Activated naive CD4-positive, alpha-beta T cell treated with anti-CD3 and anti-CD28 coated beads, Interleukin-2, amount 10 ng/mL, durations not matched to agents 7 days and 5 days (primary cell): ENCODE results near the gene TRAPPC14.

ENCODE experiments used
- CTCF ChIA-PET: fragments of 350-600 bp; sonication (Branson Sonifier 250); formaldehyde crosslinking; loops from one replicate; lab custom pipeline; 2021; ENCODE audit warnings: antibody characterized with exemption; lab: Charles Lee
- DNase-seq: peaks from one replicate; pipeline ENCODE4 v3.0.0-alpha.2; 2020
- H3K27ac Mint-ChIP-seq: one replicate; pipeline ENCODE4 v1.8.0; 2021; ENCODE audit warnings: mild to moderate bottlenecking, moderate library complexity, mixed read lengths
- H3K27me3 Mint-ChIP-seq: one replicate; pipeline ENCODE4 v1.8.0; 2021; ENCODE audit warnings: mild to moderate bottlenecking, mixed read lengths
- H3K36me3 Mint-ChIP-seq: one replicate; pipeline ENCODE4 v1.8.0; 2021; ENCODE audit warnings: mixed read lengths
- H3K4me1 Mint-ChIP-seq: one replicate; pipeline ENCODE4 v1.8.0; 2021; ENCODE audit warnings: mixed read lengths
- H3K4me3 Mint-ChIP-seq: one replicate; pipeline ENCODE4 v1.8.0; 2021; ENCODE audit warnings: mild to moderate bottlenecking, moderate library complexity, mixed read lengths
- H3K9me3 Mint-ChIP-seq: one replicate; pipeline ENCODE4 v1.8.0; 2021; ENCODE audit warnings: mixed read lengths

TRAPPC14 gene

DNA sequence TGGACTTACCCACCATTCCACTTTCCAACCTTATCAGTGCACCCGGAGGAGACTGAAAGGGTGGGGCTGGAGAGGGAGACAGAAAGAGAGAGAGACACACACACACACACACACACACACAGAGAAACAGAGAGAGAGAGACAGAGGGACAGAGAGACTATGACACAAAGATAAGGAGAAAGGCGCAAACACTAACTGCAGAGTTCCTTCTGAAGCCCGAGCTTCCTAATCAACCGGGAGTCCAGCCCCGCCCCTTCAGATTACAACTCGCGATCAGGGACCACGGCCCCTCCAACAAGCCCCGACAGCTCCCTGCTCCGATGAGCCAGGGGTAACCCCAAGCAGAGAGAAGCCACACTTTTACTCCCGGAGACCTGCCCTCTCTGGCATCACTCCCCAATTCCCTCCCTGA is 9.4 kb upstream of the TRAPPC14 start:
- H3K27me3 Mint-ChIP-seq, result peaks cover 29% of the 10 kb centered on the region

DNA sequence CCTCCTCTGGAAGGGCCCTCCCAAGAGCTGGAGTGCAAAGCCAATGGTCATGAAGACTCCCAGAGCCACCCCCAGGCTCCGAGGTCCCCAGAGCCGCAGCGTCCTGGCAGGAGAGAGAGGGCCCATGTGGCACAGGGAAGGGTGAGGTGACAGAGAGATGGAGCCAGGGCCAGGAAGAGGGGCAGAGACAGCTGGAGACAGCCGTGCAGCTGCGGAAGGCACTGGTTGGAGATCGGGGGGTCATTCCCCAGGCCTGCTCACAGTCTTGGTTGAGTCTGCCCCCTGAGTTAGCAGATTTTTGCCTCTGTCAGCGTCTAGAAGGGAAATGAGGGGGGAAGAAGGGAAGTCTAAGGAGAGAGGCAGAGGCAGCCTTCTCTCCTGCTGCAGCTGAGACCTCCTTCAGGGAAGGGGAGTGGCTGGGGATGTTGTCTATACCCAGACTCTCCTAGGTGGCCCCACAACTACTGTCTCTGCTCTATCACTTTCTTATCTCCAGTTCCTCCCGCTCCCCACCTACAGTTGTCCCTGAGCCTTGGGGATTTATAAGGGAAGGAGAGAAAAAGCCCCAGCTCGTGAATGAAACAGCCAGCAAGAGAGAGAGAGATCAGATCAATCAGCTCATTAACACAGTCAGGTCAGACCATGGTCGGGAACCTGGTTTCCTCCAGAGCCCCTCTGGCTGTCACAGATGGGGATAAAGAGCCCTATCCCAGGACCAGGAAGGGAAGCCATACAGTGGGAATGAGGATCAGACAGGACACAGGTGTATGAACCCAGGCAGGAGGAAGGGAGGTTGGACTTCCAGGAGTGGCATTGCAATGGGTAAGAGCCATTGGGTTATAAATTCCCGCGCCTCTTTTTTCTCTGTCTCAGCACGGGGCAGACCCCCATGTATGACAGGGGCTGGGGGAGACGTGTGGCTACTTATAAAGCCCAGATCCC is 8.7 kb upstream of the TRAPPC14 start:
- Mint-ChIP-seq H3K4me1 (peaks cover 87% of the 10 kb centered on the region), H3K36me3 (peaks cover 6% of the 10 kb centered on the region), H3K9me3 (no peaks in the 10 kb centered on the region), H3K27me3 (peaks cover 29% of the 10 kb centered on the region), H3K27ac (peak overlapping the region; percentile 93), H3K4me3 (peak overlapping the region; percentile 74)
- DNase-seq, result no peak
- CTCF ChIA-PET, result interaction anchor here (0.7 to 1.9 kb wide), 6 partner anchors 9 to 51 kb away, joined by 3 to 8 read pairs (median 4); partner anchors contain the start of genes GPC2, LAMTOR4 and STAG3

More for the DNA sequence above, 9.4 kb upstream of the TRAPPC14 start:
- Mint-ChIP-seq H3K4me3 (peak overlapping the region; percentile 74), H3K27ac (peak overlapping the region; percentile 93), H3K36me3 (peaks cover 6% of the 10 kb centered on the region), H3K9me3 (no peaks in the 10 kb centered on the region), H3K4me1 (peaks cover 80% of the 10 kb centered on the region)
- no peak for DNase-seq
- CTCF ChIA-PET, result interaction anchor here (1.3 to 1.9 kb wide), 3 partner anchors 9 to 35 kb away, joined by 3 to 8 read pairs (median 5); partner anchors contain the start of genes GPC2, LAMTOR4 and STAG3

DNA sequence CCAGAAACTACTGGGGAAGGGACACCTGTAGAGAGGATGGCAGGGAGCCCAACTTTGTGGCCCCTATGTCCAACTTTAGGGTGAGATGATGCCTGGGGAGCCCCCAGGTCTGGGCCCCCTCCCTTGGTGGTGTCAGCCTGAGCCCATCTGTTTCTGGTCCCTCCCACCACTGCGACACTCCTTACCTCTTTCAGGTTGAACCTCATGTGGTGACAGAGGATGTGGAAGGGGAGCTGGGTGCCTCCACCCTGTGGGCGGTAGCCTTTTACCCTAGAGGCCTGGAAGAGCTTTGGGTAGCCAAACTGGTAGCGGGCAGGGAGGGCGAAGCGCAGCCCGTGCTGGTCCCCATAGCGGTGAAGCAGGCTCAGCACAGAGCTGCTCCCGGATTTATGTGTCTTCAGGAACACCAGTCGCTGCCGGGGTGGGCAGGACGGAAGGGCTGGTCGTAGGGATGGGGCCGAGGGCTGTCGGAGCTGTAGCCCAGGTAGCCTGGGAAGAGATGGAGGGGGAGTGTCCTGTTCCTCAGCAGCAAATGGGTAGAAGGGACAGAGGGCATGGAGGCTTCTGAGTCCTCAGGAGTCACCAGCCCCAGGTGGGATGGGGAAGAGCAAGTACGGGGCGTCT is 7.9 kb upstream of the TRAPPC14 start:
- peak overlapping the region; percentile 74 for H3K4me3 Mint-ChIP-seq
- H3K9me3 Mint-ChIP-seq, result no peaks in the 10 kb centered on the region
- DNase-seq, result peak; percentile 77
- peaks cover 6% of the 10 kb centered on the region for H3K36me3 Mint-ChIP-seq
- peak overlapping the region; percentile 93 for H3K27ac Mint-ChIP-seq
- peaks cover 90% of the 10 kb centered on the region for H3K4me1 Mint-ChIP-seq
- H3K27me3 Mint-ChIP-seq, result peaks cover 24% of the 10 kb centered on the region
- CTCF ChIA-PET, result interaction anchor here (0.7 to 1.5 kb wide), 4 partner anchors 9 to 52 kb away, joined by 3 to 5 read pairs (median 4); no protein-coding TSS in a partner anchor

DNA sequence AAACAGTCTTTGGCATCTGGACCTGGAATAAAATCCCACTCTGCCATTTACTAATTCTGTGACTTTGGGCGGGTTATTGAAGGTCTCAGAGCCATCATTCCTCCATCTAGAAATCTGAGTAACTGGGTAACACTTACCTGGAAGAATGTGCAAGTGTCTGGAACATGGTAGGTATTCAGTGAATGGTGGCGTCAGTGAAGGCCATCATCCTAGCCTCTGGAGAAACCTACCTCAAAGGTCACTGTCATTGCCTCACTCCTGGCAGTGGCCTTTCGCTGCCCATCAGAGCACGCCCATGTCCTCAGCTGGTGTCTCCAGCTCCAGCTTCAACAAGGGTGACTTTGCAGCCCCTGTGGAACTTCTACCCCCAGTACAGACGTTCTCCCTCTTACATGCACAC is 5.3 kb upstream of the TRAPPC14 start:
- DNase-seq, result no peak
- Mint-ChIP-seq H3K27me3 (peaks cover 13% of the 10 kb centered on the region), H3K4me3 (no peak overlapping the region), H3K4me1 (peaks cover 80% of the 10 kb centered on the region), H3K36me3 (peaks cover 14% of the 10 kb centered on the region), H3K27ac (peak overlapping the region; percentile 94), H3K9me3 (no peaks in the 10 kb centered on the region)
- CTCF ChIA-PET, result interaction anchor here (1.1 kb wide), 1 partner anchor 26 kb away, joined by 3 read pairs; no protein-coding TSS in a partner anchor

DNA sequence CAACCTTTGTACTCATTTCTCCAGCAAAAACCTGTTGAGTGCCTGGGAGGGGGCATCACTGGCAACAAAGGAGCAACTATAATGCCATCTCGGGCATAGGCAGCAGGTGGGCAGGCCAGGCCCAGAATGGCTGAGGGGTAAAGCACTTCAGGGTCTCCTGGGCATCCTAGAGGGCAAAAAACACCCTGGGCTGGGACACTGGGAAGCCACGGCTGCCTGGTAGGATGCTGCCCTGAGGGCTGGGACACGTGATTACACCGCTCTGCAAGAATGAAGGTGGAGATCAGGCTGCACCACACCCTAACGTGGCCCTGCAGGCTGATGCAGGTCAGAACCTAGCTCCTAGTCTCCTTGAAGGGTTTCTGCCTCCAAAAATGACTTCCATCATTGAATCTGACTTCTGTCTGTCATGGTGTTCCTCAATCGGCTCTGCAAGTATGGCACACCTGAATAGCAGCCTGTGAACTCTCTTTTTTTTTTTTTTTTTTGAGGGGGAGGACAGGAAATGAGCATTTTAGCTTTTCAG is 4.5 kb upstream of the TRAPPC14 start:
- CTCF ChIA-PET, result interaction anchor here (0.7 to 1.1 kb wide), 2 partner anchors 27 to 54 kb away, joined by 3 read pairs; no protein-coding TSS in a partner anchor
- peak overlapping the region; percentile 27 for H3K4me3 Mint-ChIP-seq
- peaks cover 75% of the 10 kb centered on the region for H3K4me1 Mint-ChIP-seq
- DNase-seq, result peak; percentile 60
- peaks cover 6% of the 10 kb centered on the region for H3K27me3 Mint-ChIP-seq
- peaks cover 14% of the 10 kb centered on the region for H3K36me3 Mint-ChIP-seq
- H3K9me3 Mint-ChIP-seq, result no peaks in the 10 kb centered on the region
- peak overlapping the region; percentile 94 for H3K27ac Mint-ChIP-seq

DNA sequence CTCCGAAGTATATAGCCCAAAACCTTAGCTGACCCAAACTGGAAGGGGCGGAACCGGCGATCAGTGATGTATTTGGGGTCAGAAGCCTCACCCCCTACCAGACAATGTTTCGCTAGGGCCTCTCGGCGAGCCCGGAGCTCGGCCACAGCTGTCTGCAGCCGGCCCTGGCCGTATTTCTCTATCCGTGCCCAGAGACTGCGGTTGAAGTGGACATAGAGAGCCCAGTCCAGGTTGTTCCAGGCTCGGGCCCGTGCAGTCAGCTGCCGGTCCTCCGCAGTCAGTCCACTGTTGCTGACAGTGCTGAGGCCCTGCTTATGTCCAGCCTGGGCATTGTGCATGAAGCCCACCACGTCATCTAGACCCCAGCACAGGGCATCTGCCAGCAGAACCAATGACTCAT is 1.5 kb upstream of the TRAPPC14 start:
- no peak for DNase-seq
- H3K9me3 Mint-ChIP-seq, result no peaks in the 10 kb centered on the region
- no peaks in the 10 kb centered on the region for H3K27me3 Mint-ChIP-seq
- peaks cover 29% of the 10 kb centered on the region for H3K36me3 Mint-ChIP-seq
- CTCF ChIA-PET, result no interaction called here
- no peak overlapping the region for H3K4me3 Mint-ChIP-seq
- peaks cover 71% of the 10 kb centered on the region for H3K4me1 Mint-ChIP-seq
- peak overlapping the region; percentile 5 for H3K27ac Mint-ChIP-seq

DNA sequence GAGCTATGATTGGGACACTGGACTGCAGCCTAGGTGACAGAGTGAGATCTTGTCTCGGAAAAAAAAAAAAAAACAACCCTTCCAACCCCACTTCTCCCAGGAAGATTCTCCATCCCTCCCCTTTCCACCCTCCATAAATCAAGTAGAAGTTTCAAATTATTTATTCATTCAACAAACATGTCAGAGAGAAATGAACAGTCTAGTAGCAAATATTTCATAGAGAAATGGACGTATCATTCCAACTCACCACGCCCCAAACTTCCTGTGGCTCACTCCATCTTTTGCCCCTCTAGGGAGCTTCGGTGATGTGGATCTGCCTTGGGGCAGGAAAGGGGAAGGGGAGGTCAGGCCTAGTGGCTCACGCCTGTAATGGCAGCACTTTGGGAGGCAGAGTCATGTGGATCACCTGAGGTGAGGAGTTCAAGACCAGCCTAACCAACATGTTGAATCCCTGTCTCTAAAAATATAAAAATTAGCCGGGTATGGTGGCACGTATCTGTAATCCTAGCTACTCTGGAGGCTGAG is 638 bp upstream of the TRAPPC14 start:
- H3K9me3 Mint-ChIP-seq, result no peaks in the 10 kb centered on the region
- CTCF ChIA-PET, result no interaction called here
- peak overlapping the region; percentile 84 for H3K27ac Mint-ChIP-seq
- H3K27me3 Mint-ChIP-seq, result no peaks in the 10 kb centered on the region
- H3K4me3 Mint-ChIP-seq, result peak overlapping the region; percentile 77
- no peak for DNase-seq
- H3K4me1 Mint-ChIP-seq, result peaks cover 69% of the 10 kb centered on the region
- peaks cover 32% of the 10 kb centered on the region for H3K36me3 Mint-ChIP-seq

DNA sequence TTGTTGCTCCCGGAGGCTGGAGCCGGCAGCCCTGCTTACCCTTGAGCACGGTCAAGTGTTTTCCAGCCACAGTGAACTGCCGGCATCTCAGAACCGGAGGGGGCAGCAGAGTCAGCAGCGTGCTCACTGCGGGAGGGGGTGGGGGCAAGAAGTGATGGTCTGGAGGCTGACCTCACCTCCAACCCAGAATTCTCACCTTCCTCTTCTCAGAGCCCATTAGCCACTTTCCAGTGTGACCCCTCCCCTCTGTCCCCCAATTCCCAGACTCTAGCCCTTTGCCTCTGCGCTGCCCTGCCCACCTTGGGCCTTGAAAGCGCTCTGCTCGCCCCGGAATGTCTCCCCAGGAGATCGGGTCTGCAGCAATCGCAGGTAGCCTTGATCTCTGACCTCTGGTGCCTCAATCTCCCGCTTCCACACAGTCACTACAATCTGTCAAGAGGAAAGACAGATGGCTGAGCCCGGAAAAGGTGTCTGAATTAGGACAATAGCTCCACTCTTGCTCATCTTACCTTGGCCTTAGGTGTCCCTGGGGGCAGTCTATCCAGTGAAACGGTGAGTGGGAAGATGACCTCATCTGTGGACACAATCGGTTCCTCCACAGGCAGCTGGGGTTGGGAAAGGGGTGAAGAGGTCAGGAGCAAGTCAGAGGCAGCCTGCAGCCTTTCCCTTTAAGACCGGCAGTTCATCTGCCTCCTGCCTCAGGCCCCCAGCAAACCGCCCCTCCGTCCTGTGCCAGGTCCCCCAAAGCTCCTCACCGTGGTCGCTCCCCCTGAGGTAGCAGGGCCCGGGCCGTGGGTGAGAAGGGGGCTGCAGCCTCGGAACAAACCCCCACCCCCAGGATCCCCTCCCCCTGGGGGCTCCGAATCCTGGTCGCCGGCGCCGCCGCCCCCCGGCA is 942 bp downstream of the TRAPPC14 start:
- peak overlapping the region; percentile 89 for H3K4me3 Mint-ChIP-seq
- H3K9me3 Mint-ChIP-seq, result no peaks in the 10 kb centered on the region
- H3K27ac Mint-ChIP-seq, result peak overlapping the region; percentile 82
- peaks cover 68% of the 10 kb centered on the region for H3K4me1 Mint-ChIP-seq
- CTCF ChIA-PET, result interaction anchor here (0.7 to 2.5 kb wide), 2 partner anchors 9 to 25 kb away, joined by 3 to 7 read pairs; no protein-coding TSS in a partner anchor
- no peaks in the 10 kb centered on the region for H3K27me3 Mint-ChIP-seq
- H3K36me3 Mint-ChIP-seq, result peaks cover 43% of the 10 kb centered on the region
- DNase-seq, result no peak

DNA sequence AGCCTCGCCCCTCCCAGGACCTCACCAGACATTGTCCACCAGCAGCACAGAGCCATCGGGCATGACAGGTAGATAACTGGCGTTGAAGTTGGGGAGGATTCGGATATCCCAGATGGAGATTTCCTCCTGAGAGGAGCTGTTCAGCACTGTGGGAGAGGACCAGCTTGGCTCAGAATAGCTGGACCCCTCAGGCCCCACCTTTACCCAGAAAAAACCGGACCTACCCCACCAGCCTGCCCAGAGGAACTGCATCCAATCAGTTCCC is 1.5 kb downstream of the TRAPPC14 start:
- H3K27ac Mint-ChIP-seq, result peak overlapping the region; percentile 82
- H3K36me3 Mint-ChIP-seq, result peaks cover 48% of the 10 kb centered on the region
- CTCF ChIA-PET, result interaction anchor here (2.5 kb wide), 1 partner anchor 24 kb away, joined by 7 read pairs; no protein-coding TSS in a partner anchor
- H3K4me3 Mint-ChIP-seq, result peak overlapping the region; percentile 89
- no peak for DNase-seq
- peaks cover 68% of the 10 kb centered on the region for H3K4me1 Mint-ChIP-seq
- no peaks in the 10 kb centered on the region for H3K27me3 Mint-ChIP-seq
- no peaks in the 10 kb centered on the region for H3K9me3 Mint-ChIP-seq

DNA sequence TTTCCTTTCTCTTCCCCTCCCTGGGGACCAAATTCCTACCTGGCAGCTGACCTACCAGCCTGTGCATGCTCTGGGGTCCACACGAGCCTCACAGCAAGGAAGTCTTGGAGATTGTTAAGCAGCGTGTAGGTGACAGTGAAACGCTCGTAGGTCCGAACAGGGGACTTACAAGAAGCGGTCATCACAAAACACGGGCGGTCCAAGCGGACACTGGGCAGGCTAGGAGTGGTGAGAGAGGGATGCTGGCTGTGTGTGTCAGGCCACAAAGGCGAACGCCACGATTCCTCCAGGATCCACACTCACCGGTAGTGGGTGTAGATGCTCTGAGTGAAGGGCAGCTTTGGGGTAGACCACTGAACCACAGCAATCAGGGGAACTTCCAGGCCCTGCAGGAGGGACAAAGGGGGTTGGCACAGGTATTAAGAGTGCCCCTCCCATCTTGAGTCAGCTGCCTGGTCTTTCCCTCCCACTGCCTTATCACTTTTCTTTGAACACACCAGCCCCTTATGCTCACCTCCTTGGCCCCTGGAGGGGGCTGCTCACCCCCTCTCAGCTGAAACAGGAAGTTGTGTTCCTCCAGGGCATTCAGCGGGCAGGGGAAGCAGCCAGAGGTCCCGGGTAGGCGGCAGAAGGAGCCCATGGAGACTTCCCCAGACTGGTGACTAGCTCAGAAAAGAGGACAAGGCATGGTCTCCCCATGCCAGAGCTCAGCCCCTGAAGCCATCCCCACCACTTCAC is 2.0 kb downstream of the TRAPPC14 start:
- peak; percentile 34 for DNase-seq
- peak overlapping the region; percentile 89 for H3K4me3 Mint-ChIP-seq
- H3K36me3 Mint-ChIP-seq, result peaks cover 53% of the 10 kb centered on the region
- H3K4me1 Mint-ChIP-seq, result peaks cover 68% of the 10 kb centered on the region
- no peaks in the 10 kb centered on the region for H3K9me3 Mint-ChIP-seq
- no peaks in the 10 kb centered on the region for H3K27me3 Mint-ChIP-seq
- CTCF ChIA-PET, result interaction anchor here (2.5 kb wide), 1 partner anchor 24 kb away, joined by 7 read pairs; no protein-coding TSS in a partner anchor
- H3K27ac Mint-ChIP-seq, result peak overlapping the region; percentile 82

DNA sequence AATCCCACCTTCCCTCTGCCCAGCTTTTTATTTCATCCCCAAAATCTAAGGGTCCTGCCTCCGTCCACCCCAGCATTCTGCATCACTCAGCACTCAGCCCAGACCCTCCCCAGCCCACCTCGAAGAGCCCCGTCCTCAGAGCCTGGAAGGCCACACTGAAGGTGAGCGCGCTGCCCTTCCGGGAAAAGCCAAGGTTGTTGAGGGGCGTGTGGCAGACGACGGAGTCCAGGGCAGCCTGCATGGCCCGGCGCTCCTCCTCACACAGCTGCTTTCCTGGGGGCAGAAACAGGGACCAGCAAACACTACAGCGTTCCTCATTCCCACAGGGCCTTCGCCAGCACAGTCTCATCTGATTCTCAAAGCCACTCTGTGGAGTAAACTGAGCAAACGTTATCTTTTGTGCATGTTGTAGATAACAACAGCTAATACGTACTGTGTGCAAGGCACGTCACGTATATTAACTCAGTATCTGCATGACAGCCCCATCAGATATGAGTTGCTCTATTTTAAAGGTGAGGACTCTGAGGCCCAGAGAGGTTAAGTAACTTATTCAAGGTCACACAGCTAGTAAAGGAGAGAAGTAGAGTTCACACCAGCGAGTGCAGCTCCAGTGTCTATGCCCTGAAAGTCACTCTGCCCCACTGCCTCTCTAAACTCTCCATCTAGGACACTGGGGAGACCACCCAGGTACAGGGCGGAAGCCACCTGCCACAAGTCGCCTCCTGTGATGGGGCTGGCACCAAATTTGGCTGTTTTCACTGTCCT is 2.8 kb downstream of the TRAPPC14 start:
- Mint-ChIP-seq H3K9me3 (no peaks in the 10 kb centered on the region), H3K4me1 (peaks cover 73% of the 10 kb centered on the region), H3K27ac (peak overlapping the region; percentile 82), H3K36me3 (peaks cover 55% of the 10 kb centered on the region), H3K4me3 (no peak overlapping the region), H3K27me3 (no peaks in the 10 kb centered on the region)
- CTCF ChIA-PET, result interaction anchor here (2.5 kb wide), 1 partner anchor 23 kb away, joined by 7 read pairs; no protein-coding TSS in a partner anchor
- DNase-seq, result no peak
